ENCODE data around the gene TRIM40.

The TRIM40 gene

GRCh38 chr6:30194797-30195690 is 59.1 kb downstream of the TRIM40 start:
- no peak for DNase-seq (ENCODE audit: extremely low read depth in 1 of 2, low read depth in 1 of 2)

- no peak for DNase-seq (ENCODE audit: extremely low read depth in 1 of 2, low read depth in 1 of 2)
Observed at GRCh38 chr6:30195951-30196350, 60.0 kb downstream of the TRIM40 start.

- no peak for DNase-seq (ENCODE audit: extremely low read depth in 1 of 2, low read depth in 1 of 2)
Observed at GRCh38 chr6:30196376-30196775, 60.4 kb downstream of the TRIM40 start.
